ENCODE measurements around the gene FNBP1.

Gene FNBP1

DNA sequence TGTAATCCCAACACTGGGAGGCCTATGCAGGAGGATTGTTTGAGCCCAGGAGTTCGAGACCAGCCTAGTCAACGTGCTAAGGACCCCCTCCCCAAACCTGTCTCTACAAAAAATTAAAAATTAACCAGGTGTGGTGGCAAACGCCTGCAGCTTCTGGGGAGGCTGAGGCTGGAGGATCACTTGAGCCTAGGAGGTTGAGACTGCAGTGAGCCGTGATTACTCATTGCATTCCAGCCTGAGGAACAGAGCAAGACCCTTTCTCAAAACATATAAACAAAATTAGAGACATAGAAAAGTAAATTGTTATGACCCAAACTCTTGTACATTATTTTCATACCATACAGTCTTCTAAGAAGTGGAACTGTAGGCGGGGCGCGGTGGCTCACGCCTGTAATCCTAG is 11.8 kb upstream of the FNBP1 start:
- DNase-seq (ENCODE audit: insufficient read length, low spot score) (no peak), FAIRE-seq (no peak)
- TF ChIP-seq CTCF (IDR thresholded peaks at IDR 0.05; ENCODE audit: insufficient read depth, missing control alignments): no peak

GRCh38 chr9:130054325-130054786 is 11.4 kb upstream of the FNBP1 start:
- no peak for TF ChIP-seq CTCF (IDR thresholded peaks at IDR 0.05; ENCODE audit: insufficient read depth, missing control alignments)
- FAIRE-seq (no peak), DNase-seq (ENCODE audit: insufficient read length, low spot score) (no peak)

- no peak for TF ChIP-seq CTCF (IDR thresholded peaks at IDR 0.05; ENCODE audit: insufficient read depth, missing control alignments)
- DNase-seq (ENCODE audit: insufficient read length, low spot score): peak; percentile 91
Observed at GRCh38 chr9:130053504-130054324, 10.7 kb upstream of the FNBP1 start, which contains the start of gene GPR107. GPR107 (plus strand) TSS chr9:130053906; CDS start chr9:130053933, 27 bp downstream.

DNA sequence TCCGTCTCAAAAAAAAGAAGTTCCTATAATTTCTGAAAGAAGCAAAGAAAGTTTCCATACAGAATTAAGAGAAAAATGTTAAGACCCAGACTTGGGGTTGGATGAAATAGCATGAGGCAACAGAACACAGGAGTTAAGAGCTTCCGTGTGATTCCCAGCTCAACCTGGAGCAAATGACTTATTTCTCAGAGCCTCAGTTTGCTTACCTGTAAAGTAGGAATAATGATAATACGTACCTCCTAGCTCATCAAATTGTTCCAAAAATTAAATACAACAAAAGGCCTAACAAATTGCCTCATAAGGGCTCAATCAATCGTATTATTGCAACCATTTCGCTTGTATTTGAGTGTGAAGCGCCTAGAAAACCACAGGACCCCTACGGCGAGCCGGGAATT is 10.1 kb upstream of the FNBP1 start:
- DNase-seq (ENCODE audit: insufficient read length, low spot score) (no peak), FAIRE-seq (no peak)
- TF ChIP-seq CTCF (IDR thresholded peaks at IDR 0.05; ENCODE audit: insufficient read depth, missing control alignments): no peak

More at GRCh38 chr9:130053504-130054324, 10.7 kb upstream of the FNBP1 start, which contains the start of gene GPR107:
- no peak for FAIRE-seq

- DNase-seq (ENCODE audit: insufficient read length, low spot score) (no peak), FAIRE-seq (no peak)
- no peak for TF ChIP-seq CTCF (IDR thresholded peaks at IDR 0.05; ENCODE audit: insufficient read depth, missing control alignments)
Observed at GRCh38 chr9:130051855-130052254, 8.9 kb upstream of the FNBP1 start.

DNA sequence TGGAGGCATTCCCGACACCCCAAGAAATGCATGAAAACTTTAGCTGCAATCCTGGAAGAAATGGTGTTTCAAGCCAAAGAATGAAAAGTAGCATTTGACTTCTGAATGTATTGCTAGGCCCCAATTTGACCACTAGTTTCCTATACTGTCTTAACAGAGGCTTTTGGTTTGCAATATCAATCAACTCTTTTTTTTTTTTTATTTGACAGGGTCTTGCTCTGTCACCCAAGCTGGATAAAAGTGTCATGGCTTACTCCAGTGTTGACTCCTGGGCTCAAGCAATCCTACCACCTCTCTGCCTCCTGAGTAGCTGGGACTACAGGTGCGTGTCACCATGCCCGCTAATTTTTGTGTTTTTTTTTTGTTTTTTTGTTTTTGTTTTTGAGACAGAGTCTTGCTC is 7.5 kb upstream of the FNBP1 start:
- no peak for FAIRE-seq
- TF ChIP-seq CTCF (IDR thresholded peaks at IDR 0.05; ENCODE audit: insufficient read depth, missing control alignments): no peak
- no peak for DNase-seq (ENCODE audit: insufficient read length, low spot score)

Measured in D721Med (cell line).